ENCODE results near the gene PHF2. TPM values are rescaled to one million over a fixed set of nuclear protein-coding genes. Genes with fewer than 3 reads are reported as not detected.

Gene PHF2
- total RNA-seq, 1 experiment from 2014 or later, result 26.3 TPM

DNA sequence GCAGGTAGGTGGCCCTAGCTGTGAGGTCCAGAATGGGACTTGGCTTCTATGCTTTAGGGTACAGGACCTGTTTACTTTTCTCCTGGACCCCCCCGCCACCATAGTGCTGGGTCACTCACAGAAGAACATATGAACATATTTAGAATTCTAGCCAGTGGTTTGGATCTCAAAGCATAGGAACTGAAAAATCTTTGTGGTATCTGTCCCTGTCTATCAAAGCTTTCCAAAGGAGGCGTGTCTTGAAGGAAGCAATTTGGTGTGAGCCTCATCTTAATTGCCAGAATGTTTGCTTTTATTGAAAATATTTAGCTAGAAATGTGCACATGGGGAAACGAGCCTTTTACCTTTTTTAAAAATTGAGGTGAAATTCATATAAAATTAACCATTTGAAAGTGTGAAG lies 6.2 kb downstream of the PHF2 start:
- ChIA-PET POLR2A (ENCODE audit: unreplicated experiment) (interaction anchor here (0.6 kb wide), 1 partner anchor 359 kb away, joined by 8 read pairs; no protein-coding TSS in a partner anchor), CTCF (no interaction called here)
- Histone ChIP-seq H3K9me2 (ENCODE audit: insufficient read depth) (no peaks in the 10 kb centered on the region), H4K20me1 (ENCODE audit: insufficient read depth) (peaks cover 5% of the 10 kb centered on the region; the same call in 1 of the 2 replicates), H3K4me1 (replicated peaks; ENCODE audit: insufficient read depth) (peaks cover 7% of the 10 kb centered on the region), H3K36me3 (ENCODE audit: low read depth) (no peaks in the 10 kb centered on the region), H3K27ac (no peak overlapping the region), H3K4me3 (no peak overlapping the region), H3K9me3 (ENCODE audit: insufficient read depth, low read depth) (no peaks in the 10 kb centered on the region), H3F3A (ENCODE audit: insufficient read depth, low read depth) (no peaks in the 10 kb centered on the region), H2AFZ (no peak overlapping the region), H3K27me3 (ENCODE audit: insufficient read depth, low read depth) (no peaks in the 10 kb centered on the region), H3K4me2 (no peak overlapping the region), H3K79me2 (ENCODE audit: low read depth) (peaks cover 79% of the 10 kb centered on the region)
- intact Hi-C loops (cut with micrococcal nuclease; ENCODE audit: unreplicated experiment), result no loop called here
- no TSS peak for BruUV-seq (replicated peaks)
- DNase-seq, result no peak
- TF ChIP-seq CTCF (conservative IDR thresholded peaks at IDR 0.05), result no peak
- TF ChIP-seq EZH2 (IDR thresholded peaks at IDR 0.05; ENCODE audit: low read depth), result no peak

DNA sequence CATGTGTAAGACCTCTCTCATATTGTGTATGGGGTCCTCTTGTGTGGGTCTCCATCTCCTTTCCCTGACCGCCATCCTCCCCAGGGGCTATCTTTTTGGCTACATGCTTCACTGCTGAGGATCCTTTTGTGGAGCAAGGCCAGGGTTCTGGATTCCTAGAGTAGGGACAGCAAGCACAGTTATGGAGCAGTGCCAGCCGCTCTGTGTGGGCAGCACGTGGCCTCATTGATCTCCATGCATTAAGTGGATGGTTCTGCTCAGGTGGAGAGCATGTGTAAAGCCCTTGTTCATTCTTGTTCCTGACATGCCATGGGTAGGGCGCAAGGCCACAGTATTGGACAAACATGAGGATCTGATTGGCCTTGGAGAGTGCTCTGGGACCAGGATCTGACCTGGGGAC lies 8.9 kb downstream of the PHF2 start:
- Histone ChIP-seq H3K79me2 (ENCODE audit: low read depth) (peaks cover 52% of the 10 kb centered on the region), H3K27ac (no peak overlapping the region), H3F3A (ENCODE audit: insufficient read depth, low read depth) (no peaks in the 10 kb centered on the region), H3K4me1 (replicated peaks; ENCODE audit: insufficient read depth) (no peaks in the 10 kb centered on the region), H3K9me3 (ENCODE audit: insufficient read depth, low read depth) (no peaks in the 10 kb centered on the region), H3K4me2 (no peak overlapping the region), H3K36me3 (ENCODE audit: low read depth) (no peaks in the 10 kb centered on the region), H2AFZ (no peak overlapping the region), H3K9me2 (ENCODE audit: insufficient read depth) (no peaks in the 10 kb centered on the region), H3K27me3 (ENCODE audit: insufficient read depth, low read depth) (no peaks in the 10 kb centered on the region), H4K20me1 (ENCODE audit: insufficient read depth) (no peaks in the 10 kb centered on the region; the same call in none of the 2 replicates), H3K4me3 (no peak overlapping the region)
- intact Hi-C loops (cut with micrococcal nuclease; ENCODE audit: unreplicated experiment), result no loop called here
- ChIA-PET POLR2A (ENCODE audit: unreplicated experiment) (no interaction called here), CTCF (no interaction called here)
- DNase-seq, result no peak
- TF ChIP-seq CTCF (conservative IDR thresholded peaks at IDR 0.05) (no peak), EZH2 (IDR thresholded peaks at IDR 0.05; ENCODE audit: low read depth) (no peak)
- BruUV-seq (replicated peaks), result no TSS peak

GRCh38 chr9:93585695-93586094 lies 9.3 kb downstream of the PHF2 start:
- POLR2A ChIA-PET (ENCODE audit: unreplicated experiment), result no interaction called here

More at GRCh38 chr9:93585695-93586094, 9.3 kb downstream of the PHF2 start:
- Histone ChIP-seq H3K9me3 (ENCODE audit: insufficient read depth, low read depth) (no peaks in the 10 kb centered on the region), H3K4me2 (no peak overlapping the region), H3K79me2 (ENCODE audit: low read depth) (peaks cover 48% of the 10 kb centered on the region), H3F3A (ENCODE audit: insufficient read depth, low read depth) (no peaks in the 10 kb centered on the region), H3K4me1 (replicated peaks; ENCODE audit: insufficient read depth) (no peaks in the 10 kb centered on the region), H4K20me1 (ENCODE audit: insufficient read depth) (no peaks in the 10 kb centered on the region; the same call in none of the 2 replicates), H2AFZ (no peak overlapping the region), H3K27me3 (ENCODE audit: insufficient read depth, low read depth) (no peaks in the 10 kb centered on the region), H3K36me3 (ENCODE audit: low read depth) (no peaks in the 10 kb centered on the region), H3K9me2 (ENCODE audit: insufficient read depth) (no peaks in the 10 kb centered on the region), H3K4me3 (no peak overlapping the region), H3K27ac (no peak overlapping the region)
- no peak for DNase-seq
- no TSS peak for BruUV-seq (replicated peaks)
- CTCF ChIA-PET, result no interaction called here
- TF ChIP-seq CTCF (conservative IDR thresholded peaks at IDR 0.05), result no peak
- no peak for TF ChIP-seq EZH2 (IDR thresholded peaks at IDR 0.05; ENCODE audit: low read depth)
- intact Hi-C loops (cut with micrococcal nuclease; ENCODE audit: unreplicated experiment), result no loop called here
